Fibroblast of skin of scalp (primary cell): ENCODE measurements around the gene MGAT5B.
A peak's percentile ranks its signal among the peaks of the same experiment; 100 is the strongest.

ENCODE experiments used
- DNase-seq: peaks from one replicate; pipeline ENCODE4 v3.0.0-alpha.2; 2013

The MGAT5B gene

GRCh38 chr17:76983075-76983775, 115.0 kb downstream of the MGAT5B start:
- DNase-seq: no peak

DNA sequence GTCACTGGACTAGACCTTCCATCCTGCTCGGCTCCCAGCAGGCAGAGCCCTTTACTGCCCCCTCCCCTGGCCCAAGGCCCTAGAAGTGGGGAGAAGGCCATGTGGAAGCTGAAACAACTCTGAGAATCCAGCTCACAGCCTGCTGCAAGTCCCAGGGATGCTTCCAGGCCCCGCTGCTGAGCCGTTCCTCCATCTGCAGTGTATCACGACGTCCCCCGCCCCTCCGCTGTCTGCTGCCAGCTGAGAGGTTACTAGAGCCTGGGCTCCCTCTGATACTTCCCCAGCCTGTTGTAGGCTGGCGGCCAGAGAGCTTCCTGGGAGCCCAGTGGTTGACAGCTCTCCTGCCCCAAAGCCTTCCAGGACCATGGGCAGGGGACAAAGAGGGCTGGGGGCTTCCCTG, 118.2 kb downstream of the MGAT5B start:
- DNase-seq: no peak

- DNase-seq: no peak
Measured at GRCh38 chr17:76987486-76988093, 119.4 kb downstream of the MGAT5B start.

DNA sequence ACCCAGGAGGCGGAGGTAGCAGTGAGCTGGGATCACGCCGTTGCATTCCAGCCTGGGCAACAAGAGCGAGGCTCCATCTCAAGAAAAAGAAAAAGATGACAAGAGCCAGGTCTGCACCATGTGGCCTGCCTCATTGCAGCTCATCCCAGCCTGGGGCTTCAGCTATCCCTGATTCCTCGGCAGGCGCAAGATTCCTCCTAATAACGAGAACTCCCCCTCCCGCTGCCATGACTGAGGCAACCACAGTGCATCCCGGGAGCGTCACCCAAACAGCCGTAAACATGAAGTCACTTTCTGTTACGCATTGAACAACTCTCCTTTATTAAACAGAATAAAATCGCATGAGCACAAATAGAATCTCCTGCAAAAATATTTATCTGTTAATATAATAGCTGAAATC, 120.6 kb downstream of the MGAT5B start:
- DNase-seq: no peak

DNA sequence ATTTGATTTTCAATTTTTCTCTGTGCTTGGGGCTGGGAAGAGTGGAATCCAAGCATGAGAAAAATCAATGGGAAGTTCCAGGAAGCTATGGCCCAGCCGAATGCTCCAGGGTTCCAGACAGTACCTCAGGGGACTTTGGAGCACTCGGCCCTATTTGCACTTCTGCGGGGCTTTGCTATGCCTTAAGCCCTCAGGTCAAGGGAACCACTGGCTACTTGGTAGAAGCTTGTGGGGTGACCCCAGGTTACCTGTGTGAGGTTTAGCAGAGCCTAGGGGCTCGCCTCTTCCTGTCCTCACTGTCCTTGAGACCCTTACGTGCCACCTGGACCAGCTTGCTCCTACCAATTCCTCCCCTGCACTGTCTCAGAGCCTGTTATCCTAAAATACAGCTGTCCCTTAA, 121.3 kb downstream of the MGAT5B start:
- no peak for DNase-seq

DNA sequence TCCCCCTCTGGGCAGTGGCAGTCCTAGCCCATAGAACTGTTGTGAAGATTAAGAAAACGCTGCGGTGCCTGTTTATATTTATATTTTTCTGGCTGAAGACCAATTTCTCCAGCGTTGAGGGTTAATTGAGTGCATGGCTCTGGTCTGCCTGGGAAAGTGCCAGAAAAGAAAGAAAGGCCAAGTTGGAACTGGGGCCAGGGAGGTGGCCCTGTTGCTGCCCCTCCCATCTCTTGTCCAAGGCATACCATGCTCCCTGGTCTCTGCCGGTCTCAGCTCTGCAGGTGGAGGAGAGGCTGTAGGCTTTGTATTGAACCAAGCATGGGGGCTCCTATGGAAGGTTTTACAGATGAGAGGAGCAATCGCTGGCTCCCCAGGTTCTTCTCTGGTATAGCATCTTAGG, 124.7 kb downstream of the MGAT5B start:
- no peak for DNase-seq

DNA sequence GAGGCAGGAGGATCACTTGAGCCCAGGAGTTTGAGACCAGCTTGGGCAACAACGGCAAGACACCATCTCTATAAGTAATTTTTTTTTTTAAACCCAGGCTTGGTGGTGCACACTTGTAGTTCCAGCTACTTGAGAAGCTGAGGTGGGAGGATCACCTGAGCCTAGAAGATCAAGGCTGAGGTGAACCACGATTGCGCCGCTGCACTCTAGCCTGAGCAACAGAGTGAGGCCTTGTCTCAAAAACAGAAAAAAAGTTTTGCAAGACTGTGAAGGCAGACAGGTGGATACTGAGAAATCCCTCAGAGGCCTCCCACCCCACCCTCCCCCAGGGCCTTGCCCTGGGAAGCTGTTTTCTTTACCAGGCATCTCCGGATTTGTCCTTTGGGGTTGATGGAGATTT, 125.4 kb downstream of the MGAT5B start:
- DNase-seq: no peak

DNA sequence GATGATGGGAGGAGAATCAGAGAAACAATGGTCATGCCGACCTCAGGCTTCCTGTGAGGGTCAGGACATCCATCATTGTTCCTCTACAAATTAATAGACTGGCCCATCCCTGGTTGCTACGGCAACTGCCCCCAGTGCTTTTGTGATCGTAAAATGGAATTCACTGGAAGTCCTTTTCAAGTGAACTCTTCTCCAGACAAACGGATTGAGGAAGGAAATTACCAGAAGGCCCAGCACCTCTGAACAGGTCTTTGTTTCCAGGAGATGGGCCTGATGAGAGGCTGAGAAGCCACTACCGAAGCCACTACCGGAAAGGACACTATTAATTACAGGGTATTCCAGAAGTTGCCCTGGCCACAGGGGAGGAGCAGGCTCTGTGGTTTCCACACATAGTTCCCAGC, 126.0 kb downstream of the MGAT5B start:
- no peak for DNase-seq

- DNase-seq: no peak
Measured at GRCh38 chr17:76995387-76996105, 127.3 kb downstream of the MGAT5B start.

DNA sequence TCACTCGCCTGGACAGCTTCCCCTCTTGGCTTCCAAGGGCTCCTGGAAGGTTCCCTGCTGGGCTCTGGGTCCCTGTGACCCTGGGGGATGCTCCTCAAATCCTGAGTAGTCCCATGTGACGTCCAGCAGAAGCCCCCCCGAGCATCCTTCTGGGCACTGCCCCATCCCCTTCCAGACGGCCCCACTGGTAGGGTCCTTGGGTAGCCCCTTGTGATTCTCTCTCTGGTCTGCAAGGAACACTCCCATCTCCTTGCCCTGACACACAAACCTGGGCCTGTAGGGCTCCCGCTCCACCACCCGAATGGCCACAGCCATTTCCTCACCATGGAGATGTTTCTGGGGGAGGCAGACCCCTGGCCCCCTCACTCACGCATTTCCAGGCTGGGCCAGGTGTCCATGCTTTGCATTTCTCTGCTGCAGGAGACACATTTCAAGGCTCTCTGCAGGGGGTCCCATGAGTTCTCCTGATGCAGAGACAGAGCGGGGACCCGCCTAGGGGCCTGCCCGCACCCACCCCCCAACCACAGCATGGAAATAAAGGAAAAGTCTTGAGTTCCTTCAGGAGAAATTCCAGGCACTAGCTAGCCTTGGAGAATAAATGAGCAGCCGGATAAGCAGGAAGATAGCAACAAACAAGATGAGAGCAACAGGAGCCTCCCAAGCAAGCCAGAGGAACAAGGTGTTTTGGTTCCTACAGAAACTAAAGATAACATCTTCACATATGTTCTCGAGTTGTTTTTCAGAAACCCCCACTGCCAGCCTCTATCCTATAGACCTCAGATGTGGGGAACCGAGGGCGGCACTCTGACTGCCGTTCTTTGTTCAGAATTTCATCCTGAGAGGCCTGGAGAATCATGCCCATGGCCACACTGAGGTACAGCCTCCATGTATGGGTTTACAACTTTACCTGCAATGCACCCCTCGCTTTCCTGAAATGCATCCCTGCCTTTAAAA, 128.8 kb downstream of the MGAT5B start:
- DNase-seq: no peak

GRCh38 chr17:76997981-76998531, 129.9 kb downstream of the MGAT5B start:
- peak; percentile 24 for DNase-seq

GRCh38 chr17:76998839-76999238, 130.6 kb downstream of the MGAT5B start:
- no peak for DNase-seq
